Activated CD8-positive, alpha-beta T cell treated with anti-CD3 and anti-CD28 coated beads for 36 hours (primary cell): ENCODE results near the gene MYO1A. TPM values are rescaled to one million over a fixed set of nuclear protein-coding genes. Genes with fewer than 3 reads are reported as not detected.

Experiments
- ATAC-seq: fragments of 200-7000 bp; cut with Tn5 transposase; one replicate; pipeline ENCODE4 v1.10.0; 2021; ENCODE audit warnings: mild to moderate bottlenecking, moderate library complexity
- CTCF ChIA-PET: fragments of 350-600 bp; sonication (Branson Sonifier 250); formaldehyde crosslinking; loops from one replicate; lab custom pipeline; 2021; ENCODE audit warnings: antibody characterized with exemption; lab: Charles Lee
- POLR2A ChIA-PET: fragments of 350-600 bp; sonication (Branson Sonifier 250); formaldehyde crosslinking; loops from one replicate; lab custom pipeline; 2021; ENCODE audit warnings: antibody characterized with exemption; lab: Charles Lee
- DNase-seq: peaks from one replicate; pipeline ENCODE4 v3.0.0-alpha.2; 2020
- H3K27ac Mint-ChIP-seq: one replicate; pipeline ENCODE4 v1.8.0; 2021; ENCODE audit warnings: mild to moderate bottlenecking, mixed read lengths
- H3K27me3 Mint-ChIP-seq: one replicate; pipeline ENCODE4 v1.8.0; 2021; ENCODE audit warnings: mixed read lengths
- H3K36me3 Mint-ChIP-seq: one replicate; pipeline ENCODE4 v1.8.0; 2021; ENCODE audit warnings: low read depth, mixed read lengths
- H3K4me1 Mint-ChIP-seq: one replicate; pipeline ENCODE4 v1.8.0; 2021; ENCODE audit warnings: low read depth, mixed read lengths
- H3K4me3 Mint-ChIP-seq: one replicate; pipeline ENCODE4 v1.8.0; 2021; ENCODE audit warnings: mild to moderate bottlenecking, moderate library complexity, mixed read lengths
- H3K9me3 Mint-ChIP-seq: one replicate; pipeline ENCODE4 v1.8.0; 2021; ENCODE audit warnings: mixed read lengths
- CTCF ChIP-seq: fragments of 200-600 bp; IDR thresholded peaks from one replicate; pipeline ENCODE4 v1.8.0; 2022; ENCODE audit warnings: antibody characterized with exemption, mild to moderate bottlenecking
- intact Hi-C: fragments of 100-400 bp; cut with micrococcal nuclease; formaldehyde crosslinking; loops from one replicate; pipeline ENCODE4 v1.10.0; 2022
- total RNA-seq, 2 experiments: library from RNA; stranded (reverse); gene quantifications; one replicate each; pipeline ENCODE4 v1.2.3, GENCODE V29; 2021

Gene MYO1A
- total RNA-seq, 2 experiments from 2014 or later, result 2.1 to 2.6 TPM

GRCh38 chr12:57001448-57001906 lies 48.5 kb downstream of the MYO1A start:
- H3K36me3 Mint-ChIP-seq, result peaks cover 45% of the 10 kb centered on the region
- H3K27ac Mint-ChIP-seq, result no peak overlapping the region
- ATAC-seq, result peak; percentile 25
- H3K4me3 Mint-ChIP-seq, result no peak overlapping the region
- ChIA-PET CTCF (interaction anchor here (0.6 to 9.9 kb wide), 53 partner anchors 8 to 487 kb away, joined by 3 to 123 read pairs (median 4); partner anchors contain the start of genes HSD17B6, LRP1, PRIM1 and STAT6), POLR2A (interaction anchor here (0.8 to 4.9 kb wide), 3 partner anchors 64 to 110 kb away, joined by 3 to 25 read pairs (median 3); partner anchors contain the start of gene STAT6)
- peak; percentile 84 for TF ChIP-seq CTCF
- H3K27me3 Mint-ChIP-seq, result no peaks in the 10 kb centered on the region
- intact Hi-C loops, result no loop called here
- no peaks in the 10 kb centered on the region for H3K9me3 Mint-ChIP-seq
- peaks cover 54% of the 10 kb centered on the region for H3K4me1 Mint-ChIP-seq
- peak; percentile 84 for DNase-seq

- ChIA-PET CTCF (interaction anchor here (0.7 to 9.9 kb wide), 14 partner anchors 12 to 251 kb away, joined by 3 to 123 read pairs (median 16); partner anchors contain the start of genes LRP1 and STAT6), POLR2A (interaction anchor here (1.5 kb wide), 1 partner anchor 17 kb away, joined by 4 read pairs; the partner anchor contains the start of gene TAC3)
- peak overlapping the region; percentile 2 for H3K27ac Mint-ChIP-seq
- no peak for TF ChIP-seq CTCF
- H3K36me3 Mint-ChIP-seq, result peaks cover 50% of the 10 kb centered on the region
- peaks cover 52% of the 10 kb centered on the region for H3K4me1 Mint-ChIP-seq
- no peaks in the 10 kb centered on the region for H3K27me3 Mint-ChIP-seq
- intact Hi-C loops, result no loop called here
- DNase-seq (no peak), ATAC-seq (peak; percentile 29)
- no peak overlapping the region for H3K4me3 Mint-ChIP-seq
- no peaks in the 10 kb centered on the region for H3K9me3 Mint-ChIP-seq
These were observed 49.5 kb downstream of the MYO1A start for GRCh38 chr12:57000393-57000792.

DNA sequence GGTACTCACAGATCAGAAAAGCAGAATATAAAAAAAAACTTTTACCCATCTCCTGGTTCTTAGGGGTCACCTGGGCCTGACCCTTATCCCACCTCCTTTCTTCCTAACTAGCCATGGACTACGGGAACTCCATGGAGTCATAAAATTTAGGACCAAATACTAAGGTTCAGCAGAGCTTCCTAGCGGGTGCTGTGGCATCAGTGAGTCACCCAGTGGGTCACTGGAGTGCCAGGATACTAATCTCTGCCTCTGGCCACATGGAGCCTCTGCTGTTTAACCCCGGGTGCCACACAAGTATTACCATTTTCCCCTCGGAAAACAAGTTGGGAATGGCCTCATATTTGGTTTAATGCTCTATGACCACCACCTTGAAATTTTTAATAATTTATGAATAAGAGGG lies 50.5 kb downstream of the MYO1A start:
- intact Hi-C loops, result loop anchor here (10.0 kb wide), 1 partner anchor 365 kb away; the partner anchor contains the start of gene BAZ2A
- TF ChIP-seq CTCF, result no peak
- ChIA-PET POLR2A (interaction anchor here (0.8 to 1.5 kb wide), 3 partner anchors 13 to 112 kb away, joined by 3 to 7 read pairs (median 4); partner anchors contain the start of gene TAC3), CTCF (interaction anchor here (1.0 to 9.9 kb wide), 9 partner anchors 9 to 241 kb away, joined by 3 to 123 read pairs (median 6); partner anchors contain the start of genes HSD17B6 and STAT6)
- no peak for DNase-seq
- H3K9me3 Mint-ChIP-seq, result no peaks in the 10 kb centered on the region
- peaks cover 44% of the 10 kb centered on the region for H3K4me1 Mint-ChIP-seq
- no peak overlapping the region for H3K27ac Mint-ChIP-seq
- no peaks in the 10 kb centered on the region for H3K27me3 Mint-ChIP-seq
- no peak for ATAC-seq
- H3K4me3 Mint-ChIP-seq, result no peak overlapping the region
- peaks cover 49% of the 10 kb centered on the region for H3K36me3 Mint-ChIP-seq

DNA sequence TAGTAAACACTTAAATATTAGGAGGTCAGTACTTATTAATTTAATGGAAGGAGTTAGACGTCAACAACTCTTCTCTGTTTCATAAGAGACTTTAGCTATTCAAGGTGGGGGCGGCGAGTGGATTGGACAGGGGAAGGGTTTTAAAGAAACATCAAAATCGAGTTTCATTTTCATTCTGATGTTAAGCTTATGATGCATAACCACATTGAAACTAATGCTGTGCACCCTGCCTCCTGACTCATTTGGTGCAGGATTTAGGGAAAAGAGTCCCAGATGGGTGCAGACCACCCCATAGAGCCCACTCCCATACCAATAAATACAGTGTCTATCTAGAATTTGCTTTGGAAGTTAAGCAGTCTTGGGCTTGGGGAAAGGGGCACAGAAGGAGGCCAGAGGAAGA lies 50.9 kb downstream of the MYO1A start:
- Mint-ChIP-seq H3K4me1 (peaks cover 44% of the 10 kb centered on the region), H3K4me3 (no peak overlapping the region)

More for the DNA sequence above, 50.9 kb downstream of the MYO1A start:
- peak; percentile 86 for ATAC-seq
- CTCF ChIA-PET, result interaction anchor here (1.0 to 7.7 kb wide), 8 partner anchors 9 to 241 kb away, joined by 3 to 78 read pairs (median 5); partner anchors contain the start of genes HSD17B6 and STAT6
- intact Hi-C loops, result loop anchor here (10.0 kb wide), 1 partner anchor 364 kb away; the partner anchor contains the start of gene BAZ2A
- peak overlapping the region; percentile 67 for H3K27ac Mint-ChIP-seq
- H3K27me3 Mint-ChIP-seq, result no peaks in the 10 kb centered on the region
- no peaks in the 10 kb centered on the region for H3K9me3 Mint-ChIP-seq
- POLR2A ChIA-PET, result interaction anchor here (0.8 to 1.5 kb wide), 3 partner anchors 13 to 113 kb away, joined by 3 to 7 read pairs (median 4); partner anchors contain the start of gene TAC3
- TF ChIP-seq CTCF, result no peak
- peaks cover 45% of the 10 kb centered on the region for H3K36me3 Mint-ChIP-seq
- DNase-seq, result peak; percentile 85
